Panc1 (cell line): Measurements from ENCODE around the gene MRPL9. TPM values are rescaled to one million over a fixed set of nuclear protein-coding genes. Genes with fewer than 3 reads are reported as not detected.

Source experiments
- ATAC-seq: fragments of 200-7000 bp; cut with Tn5 transposase; 2 replicates; pipeline ENCODE4 v1.9.1; 2020; ENCODE audit warnings: mild to moderate bottlenecking, moderate library complexity
- BruUV-seq: library from RNA; stranded (reverse); fragments of 400-500 nt; replicated peaks from 2 replicates; lab custom pipeline; 2021; lab: Mats Ljungman, UMichigan
- CTCF ChIA-PET: fragments of 300-600 bp; sonication (Branson Sonifier 250); formaldehyde crosslinking; loops from one replicate; lab custom pipeline; 2022; ENCODE audit warnings: antibody characterized with exemption; lab: Charles Lee
- POLR2A ChIA-PET: fragments of 300-600 bp; sonication (Branson Sonifier 250); formaldehyde crosslinking; loops from one replicate; lab custom pipeline; 2022; ENCODE audit warnings: antibody characterized with exemption; lab: Charles Lee
- DNase-seq: peaks from one replicate; pipeline ENCODE4 v3.0.0-alpha.2; 2010; ENCODE audit warnings: low read depth, low spot score
- H3K27ac ChIP-seq: 2 replicates; pipeline ENCODE4 v1.5.1; 2011; ENCODE audit warnings: mild to moderate bottlenecking, low read length, inconsistent platforms
- H3K27me3 ChIP-seq: fragments of 200-500 bp; sonication (Bioruptor generic); 2 replicates; pipeline ENCODE4 v1.6.0; 2014; ENCODE audit warnings: low read length, inconsistent platforms; ENCODE audit not compliant: control insufficient read depth, insufficient read depth
- H3K36me3 ChIP-seq: fragments of 200-500 bp; sonication (Bioruptor generic); 2 replicates; pipeline ENCODE4 v1.5.1; 2014; ENCODE audit warnings: inconsistent platforms, mild to moderate bottlenecking, low read length, moderate library complexity; ENCODE audit not compliant: control insufficient read depth, insufficient read depth
- H3K4me1 ChIP-seq: 2 replicates; pipeline ENCODE4 v1.5.1; 2011; ENCODE audit warnings: inconsistent platforms, mild to moderate bottlenecking, low read length, moderate library complexity; ENCODE audit not compliant: control insufficient read depth, insufficient read depth
- H3K4me3 ChIP-seq, 2 experiments: 2 replicates each; pipeline ENCODE4 v1.5.1; 2011 to 2012; ENCODE audit warnings: low read depth in 2 of 2, low read length in 2 of 2, mild to moderate bottlenecking in 2 of 2, inconsistent platforms in 1 of 2, moderate library complexity in 1 of 2
- H3K9me3 ChIP-seq: fragments of 200-500 bp; sonication (Bioruptor generic); 2 replicates; pipeline ENCODE4 v1.5.1; 2014; ENCODE audit warnings: low read depth, mild to moderate bottlenecking, inconsistent platforms, low read length, moderate library complexity; ENCODE audit not compliant: control insufficient read depth, insufficient read depth
- CTCF ChIP-seq: fragments of 450-650 bp; IDR thresholded peaks from 2 replicates; pipeline ENCODE4 v1.5.1; 2017; ENCODE audit warnings: mild to moderate bottlenecking
- POLR2AphosphoS5 ChIP-seq: IDR thresholded peaks from 2 replicates; pipeline ENCODE4 v1.6.1; 2012; ENCODE audit warnings: mild to moderate bottlenecking, low read depth, low read length, moderate library complexity
- REST ChIP-seq, 2 experiments: IDR thresholded peaks; 2 replicates each; pipeline ENCODE4 v1.6.1; 2011 to 2012; ENCODE audit warnings: low read depth in 2 of 2, control low read depth in 1 of 2, low read length in 1 of 2, mild to moderate bottlenecking in 1 of 2, moderate library complexity in 1 of 2; ENCODE audit not compliant: insufficient read depth in 1 of 2
- SIN3A ChIP-seq: IDR thresholded peaks from 2 replicates; pipeline ENCODE4 v1.6.1; 2012; ENCODE audit warnings: low read depth, mild to moderate bottlenecking, low read length, moderate library complexity, borderline replicate concordance; ENCODE audit not compliant: insufficient read depth
- TCF7L2 ChIP-seq: IDR thresholded peaks from 2 replicates; pipeline ENCODE4 v1.6.1; 2011; ENCODE audit warnings: mild to moderate bottlenecking, low read depth, low read length, inconsistent platforms
- in situ Hi-C: cut with HindIII; loops from 2 replicates; pipeline ENCODE4 v1.10.0; 2016; ENCODE audit warnings: low sequenced_read_pairs, low pct_unique_long_range_greater_than_20kb
- intact Hi-C: fragments of 100-400 bp; cut with micrococcal nuclease; formaldehyde crosslinking; loops from one replicate; pipeline ENCODE4 v1.10.0; 2022; ENCODE audit not compliant: unreplicated experiment
- total RNA-seq: library from RNA; stranded (reverse); gene quantifications from one replicate; pipeline ENCODE4 v1.2.1, GENCODE V29; 2021; ENCODE audit not compliant: unreplicated experiment

The MRPL9 gene
- total RNA-seq, 1 experiment from 2014 or later: 98.3 TPM

DNA sequence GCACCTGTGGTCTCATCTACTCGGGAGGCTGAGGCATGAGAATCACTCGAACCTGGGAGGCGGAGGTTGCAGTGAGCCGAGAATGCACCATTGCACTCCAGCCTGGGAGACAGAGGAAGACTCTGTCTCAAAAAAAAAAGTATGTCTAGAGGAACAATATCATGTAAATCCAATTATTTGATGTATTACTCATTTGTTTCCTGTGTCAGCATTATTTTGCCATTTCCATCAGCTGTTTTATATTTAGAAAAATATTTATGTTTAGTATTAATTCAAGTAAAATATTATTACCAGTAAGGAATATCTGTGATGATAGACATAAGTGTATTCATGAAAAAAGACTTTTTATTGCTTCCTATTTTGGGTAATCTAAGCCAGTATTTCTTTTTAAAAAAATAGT lies 14.0 kb upstream of the MRPL9 start:
- BruUV-seq: no TSS peak
- in situ Hi-C loops: no loop called here

DNA sequence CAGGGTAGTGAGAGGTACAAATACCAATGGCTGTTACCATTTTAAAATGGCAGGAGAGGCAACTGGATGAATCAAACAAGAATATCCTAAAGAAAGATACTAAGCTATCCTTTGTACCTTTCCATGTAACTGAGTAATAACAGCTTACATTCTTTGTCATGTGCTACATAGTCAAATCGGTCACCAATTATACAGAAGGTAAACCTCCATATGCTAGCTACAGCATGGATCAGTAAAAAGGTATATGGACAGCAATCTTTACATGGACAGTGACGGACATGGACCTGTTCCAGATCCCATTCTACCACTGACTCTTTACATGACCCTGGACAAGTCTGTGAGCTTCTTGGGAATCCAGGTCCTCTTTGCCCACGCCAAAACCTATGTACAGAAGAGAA lies 13.4 kb upstream of the MRPL9 start:
- ChIA-PET POLR2A (interaction anchor here (0.6 kb wide), 2 partner anchors 406 to 515 kb away, joined by 6 to 7 read pairs; no protein-coding TSS in a partner anchor), CTCF (no interaction called here)
- ATAC-seq (no peak), DNase-seq (no peak)
- Histone ChIP-seq H3K36me3 (no peaks in the 10 kb centered on the region; the same call in 1 of the 2 replicates), H3K27me3 (no peaks in the 10 kb centered on the region), H3K4me1 (no peaks in the 10 kb centered on the region), H3K9me3 (no peaks in the 10 kb centered on the region), H3K4me3 (no peak overlapping the region), H3K27ac (no peak overlapping the region)
- no TSS peak for BruUV-seq
- TF ChIP-seq POLR2AphosphoS5 (no peak), TCF7L2 (no peak), SIN3A (no peak), CTCF (no peak), REST (IDR thresholded peaks at IDR 0.05; ENCODE audit: insufficient read depth in 1 of 2, low read depth in 2 of 2, low read length in 1 of 2) (no peak)
- in situ Hi-C loops: no loop called here
- intact Hi-C loops: no loop called here

More for the DNA sequence above, 14.0 kb upstream of the MRPL9 start:
- no peak overlapping the region for H3K27ac ChIP-seq
- H3K4me1 ChIP-seq: no peaks in the 10 kb centered on the region
- no peak overlapping the region for H3K4me3 ChIP-seq
- no peaks in the 10 kb centered on the region; the same call in 1 of the 2 replicates for H3K36me3 ChIP-seq
- ATAC-seq (no peak), DNase-seq (no peak)
- H3K27me3 ChIP-seq: no peaks in the 10 kb centered on the region
- intact Hi-C loops: no loop called here
- TF ChIP-seq POLR2AphosphoS5: no peak
- no peak for TF ChIP-seq SIN3A
- TF ChIP-seq REST (IDR thresholded peaks at IDR 0.05; ENCODE audit: insufficient read depth in 1 of 2, low read depth in 2 of 2, low read length in 1 of 2): no peak
- TF ChIP-seq TCF7L2: no peak
- no peak for TF ChIP-seq CTCF
- POLR2A ChIA-PET: interaction anchor here (0.6 kb wide), 1 partner anchor 406 kb away, joined by 7 read pairs; no protein-coding TSS in a partner anchor
- CTCF ChIA-PET: no interaction called here
- no peaks in the 10 kb centered on the region for H3K9me3 ChIP-seq
